ENCODE measurements around the gene HIVEP2. TPM values are rescaled to one million over a fixed set of nuclear protein-coding genes. Genes with fewer than 3 reads are reported as not detected.

HIVEP2 gene
- total RNA-seq, 1 experiment from 2014 or later, result 3.0 TPM

DNA sequence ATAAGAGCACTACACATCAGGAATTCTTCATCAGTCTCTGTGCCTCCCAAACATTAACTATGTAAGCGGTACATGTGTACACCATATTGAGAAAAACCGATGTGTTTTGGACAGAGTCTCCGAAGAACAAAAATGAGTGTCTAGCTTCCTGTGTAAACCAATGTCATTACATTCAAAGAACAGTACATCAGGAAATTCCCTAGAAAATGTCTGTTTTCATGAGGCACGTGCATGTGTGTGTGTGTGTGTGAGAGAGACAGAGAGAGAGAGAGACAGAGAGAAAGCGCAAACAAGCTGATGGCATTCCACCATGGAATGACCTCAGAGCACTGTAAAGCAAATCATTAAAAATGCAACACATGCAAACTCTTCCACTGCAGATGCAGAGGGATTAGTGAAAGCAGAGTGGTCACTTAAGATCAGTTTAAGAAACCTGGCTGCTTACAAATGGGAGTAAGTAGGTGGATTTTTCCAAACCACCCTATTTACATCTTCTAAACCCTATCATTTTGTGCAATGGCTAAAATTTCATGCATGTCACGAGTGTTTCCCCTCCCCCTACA is 133.9 kb downstream of the HIVEP2 start:
- no peak overlapping the region for H2AFZ ChIP-seq (ENCODE audit: low read length)
- no peak overlapping the region for H3K4me3 ChIP-seq (ENCODE audit: low read length)
- H3K4me1 ChIP-seq (ENCODE audit: low read length), result no peaks in the 10 kb centered on the region
- H4K20me1 ChIP-seq (ENCODE audit: insufficient read depth, low read depth, low read length), result no peaks in the 10 kb centered on the region
- no peak overlapping the region for H3K4me2 ChIP-seq (ENCODE audit: low read depth, low read length, poor library complexity, severe bottlenecking)
- H3K79me2 ChIP-seq (ENCODE audit: low read length), result no peaks in the 10 kb centered on the region
- H3K9ac ChIP-seq (ENCODE audit: low read length), result no peak overlapping the region
- no peaks in the 10 kb centered on the region for H3K9me3 ChIP-seq (ENCODE audit: low read length)
- H3K9me2 ChIP-seq (replicated peaks; ENCODE audit: insufficient read depth, low read length), result no peaks in the 10 kb centered on the region; the same call in 1 of the 2 replicates
- no peaks in the 10 kb centered on the region for H3K36me3 ChIP-seq (ENCODE audit: insufficient read depth, low read length)
- no peak for DNase-seq
- H3K27me3 ChIP-seq (ENCODE audit: low read length), result no peaks in the 10 kb centered on the region
- no peak overlapping the region for H3K27ac ChIP-seq (ENCODE audit: low read length)

DNA sequence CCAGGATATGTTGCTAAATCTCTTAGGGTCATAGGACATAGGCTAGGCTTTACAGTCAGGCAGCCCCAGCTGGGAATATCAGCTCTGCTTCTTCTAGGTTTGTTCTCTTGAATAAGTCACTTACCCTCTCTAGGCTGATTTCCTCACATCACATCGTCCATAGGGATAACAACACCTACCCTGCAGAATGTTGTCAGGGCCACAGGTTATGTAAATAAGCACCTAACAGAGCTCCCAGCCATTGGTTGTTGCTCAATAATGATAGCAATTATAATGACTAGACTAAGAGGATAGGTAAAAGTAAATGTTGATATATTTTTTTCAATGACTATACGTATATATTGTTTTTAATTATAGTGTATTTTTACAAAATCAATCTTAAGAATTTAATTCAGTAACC is 135.0 kb downstream of the HIVEP2 start:
- DNase-seq, result no peak
- H3K27me3 ChIP-seq (ENCODE audit: low read length), result no peaks in the 10 kb centered on the region
- H3K4me2 ChIP-seq (ENCODE audit: low read depth, low read length, poor library complexity, severe bottlenecking), result no peak overlapping the region
- no peak overlapping the region for H3K9ac ChIP-seq (ENCODE audit: low read length)
- no peak overlapping the region for H3K27ac ChIP-seq (ENCODE audit: low read length)
- H3K79me2 ChIP-seq (ENCODE audit: low read length), result no peaks in the 10 kb centered on the region
- no peak overlapping the region for H3K4me3 ChIP-seq (ENCODE audit: low read length)
- no peak overlapping the region for H2AFZ ChIP-seq (ENCODE audit: low read length)
- H3K4me1 ChIP-seq (ENCODE audit: low read length), result no peaks in the 10 kb centered on the region
- H3K9me2 ChIP-seq (replicated peaks; ENCODE audit: insufficient read depth, low read length), result no peaks in the 10 kb centered on the region; the same call in 1 of the 2 replicates
- H4K20me1 ChIP-seq (ENCODE audit: insufficient read depth, low read depth, low read length), result no peaks in the 10 kb centered on the region
- H3K36me3 ChIP-seq (ENCODE audit: insufficient read depth, low read length), result no peaks in the 10 kb centered on the region
- no peaks in the 10 kb centered on the region for H3K9me3 ChIP-seq (ENCODE audit: low read length)

DNA sequence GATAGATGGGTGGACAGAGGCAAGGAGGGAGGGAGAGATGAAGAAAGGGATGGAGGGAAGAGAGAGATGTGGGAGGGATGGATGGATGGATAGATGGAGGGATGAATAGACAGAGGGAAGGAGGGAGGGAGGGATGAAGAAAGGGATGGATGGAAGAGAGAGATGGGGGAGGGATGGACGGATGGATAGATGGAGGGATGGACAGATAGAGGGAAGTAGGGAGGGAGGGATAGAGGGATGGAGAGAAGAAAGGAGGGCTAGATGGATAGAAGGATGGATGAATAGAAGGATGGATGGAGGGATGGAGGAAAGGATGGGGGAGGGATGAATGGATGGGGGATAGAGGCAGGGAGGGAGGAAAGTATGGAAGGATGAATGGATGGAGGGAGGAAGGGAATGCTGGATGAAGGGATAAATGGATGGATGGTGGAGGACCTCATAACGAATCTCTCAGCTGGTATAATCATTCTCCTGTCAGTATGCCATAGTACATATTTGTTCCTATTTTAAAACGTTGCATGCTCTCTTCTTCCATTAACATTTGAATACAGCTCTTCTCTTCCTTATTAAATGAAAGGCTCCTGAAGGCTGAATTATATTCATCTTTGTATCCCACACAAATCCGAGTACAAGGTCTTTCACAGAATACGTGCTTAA is 136.4 kb downstream of the HIVEP2 start:
- Histone ChIP-seq H3K4me3 (ENCODE audit: low read length) (no peak overlapping the region), H3K27ac (ENCODE audit: low read length) (no peak overlapping the region), H3K27me3 (ENCODE audit: low read length) (no peaks in the 10 kb centered on the region), H3K4me2 (ENCODE audit: low read depth, low read length, poor library complexity, severe bottlenecking) (no peak overlapping the region), H3K9me2 (replicated peaks; ENCODE audit: insufficient read depth, low read length) (no peaks in the 10 kb centered on the region; the same call in 1 of the 2 replicates), H3K79me2 (ENCODE audit: low read length) (no peaks in the 10 kb centered on the region), H4K20me1 (ENCODE audit: insufficient read depth, low read depth, low read length) (no peaks in the 10 kb centered on the region), H3K36me3 (ENCODE audit: insufficient read depth, low read length) (no peaks in the 10 kb centered on the region), H3K9ac (ENCODE audit: low read length) (no peak overlapping the region), H2AFZ (ENCODE audit: low read length) (no peak overlapping the region), H3K9me3 (ENCODE audit: low read length) (no peaks in the 10 kb centered on the region), H3K4me1 (ENCODE audit: low read length) (no peaks in the 10 kb centered on the region)
- DNase-seq, result no peak

DNA sequence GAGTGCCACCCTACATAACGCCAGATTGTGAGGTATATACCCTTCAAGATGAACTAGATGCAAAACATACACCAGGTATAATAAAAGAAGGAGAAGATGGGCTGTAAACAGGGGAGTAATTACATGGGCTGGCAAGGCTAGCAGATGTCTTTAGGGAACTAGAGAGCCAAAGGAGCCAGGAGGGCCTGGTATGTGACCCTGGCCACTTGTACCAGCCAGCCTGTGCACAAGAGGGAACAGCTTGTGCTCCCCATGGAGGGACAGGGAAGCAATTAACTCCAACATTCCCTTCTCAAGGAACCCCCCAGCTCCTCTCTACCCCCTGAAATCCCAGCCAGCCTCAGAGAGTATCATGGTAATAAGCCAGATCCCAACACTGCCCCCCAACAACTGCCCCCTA is 139.9 kb downstream of the HIVEP2 start:
- Histone ChIP-seq H3K4me3 (ENCODE audit: low read length) (no peak overlapping the region), H3K27me3 (ENCODE audit: low read length) (no peaks in the 10 kb centered on the region), H3K9me2 (replicated peaks; ENCODE audit: insufficient read depth, low read length) (no peaks in the 10 kb centered on the region; the same call in 1 of the 2 replicates), H3K27ac (ENCODE audit: low read length) (no peak overlapping the region), H3K9me3 (ENCODE audit: low read length) (no peaks in the 10 kb centered on the region), H3K4me2 (ENCODE audit: low read depth, low read length, poor library complexity, severe bottlenecking) (no peak overlapping the region), H3K9ac (ENCODE audit: low read length) (no peak overlapping the region), H3K36me3 (ENCODE audit: insufficient read depth, low read length) (no peaks in the 10 kb centered on the region), H2AFZ (ENCODE audit: low read length) (no peak overlapping the region), H4K20me1 (ENCODE audit: insufficient read depth, low read depth, low read length) (no peaks in the 10 kb centered on the region), H3K79me2 (ENCODE audit: low read length) (no peaks in the 10 kb centered on the region), H3K4me1 (ENCODE audit: low read length) (no peaks in the 10 kb centered on the region)
- no peak for DNase-seq

DNA sequence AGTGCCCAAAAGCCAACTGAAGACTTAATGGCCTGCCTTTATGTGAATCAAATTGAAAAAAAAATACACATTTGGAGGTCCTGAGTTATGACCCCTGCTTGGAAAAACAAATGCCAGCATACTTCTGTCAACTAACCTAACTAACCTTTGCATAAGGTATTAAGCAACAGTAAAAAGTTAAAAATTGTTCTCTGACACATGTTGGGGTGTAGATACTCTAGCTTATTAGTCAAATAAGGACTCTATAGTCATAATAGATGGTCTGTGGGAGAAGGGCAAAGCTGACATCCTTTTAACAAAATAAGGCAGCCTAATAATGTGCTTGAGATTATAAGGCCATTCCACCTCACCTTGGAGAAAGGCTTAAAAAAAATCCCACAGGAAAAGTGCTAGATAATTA is 140.5 kb downstream of the HIVEP2 start:
- no peak overlapping the region for H3K27ac ChIP-seq (ENCODE audit: low read length)

DNA sequence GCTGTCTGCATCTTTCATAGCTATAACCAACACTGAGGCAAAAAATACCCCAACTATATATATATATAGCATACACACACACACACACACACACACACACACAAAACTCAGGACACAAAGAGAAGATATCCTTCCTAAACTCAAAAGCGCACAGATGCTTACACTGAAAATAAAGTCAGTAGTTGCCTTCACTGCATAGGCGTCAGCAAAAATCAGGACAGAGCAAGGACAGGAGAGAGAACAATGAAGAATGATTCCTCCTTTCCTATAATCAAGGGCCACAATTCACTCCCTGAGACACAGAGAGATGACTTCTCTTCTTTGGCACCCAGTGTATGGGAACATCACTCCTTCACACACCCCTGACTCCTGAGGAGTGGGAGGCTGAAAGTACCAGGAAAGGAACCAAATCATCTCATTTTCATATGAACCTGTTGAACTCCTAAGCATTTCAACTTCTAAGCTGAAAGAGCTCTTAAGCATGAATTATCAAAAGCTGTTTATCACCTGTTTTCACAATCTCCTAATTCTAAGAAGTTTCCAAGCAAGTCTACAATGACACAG is 141.4 kb downstream of the HIVEP2 start:
- no peaks in the 10 kb centered on the region for H3K4me1 ChIP-seq (ENCODE audit: low read length)
- H4K20me1 ChIP-seq (ENCODE audit: insufficient read depth, low read depth, low read length), result no peaks in the 10 kb centered on the region
- no peak overlapping the region for H3K4me2 ChIP-seq (ENCODE audit: low read depth, low read length, poor library complexity, severe bottlenecking)
- no peak overlapping the region for H3K27ac ChIP-seq (ENCODE audit: low read length)
- no peaks in the 10 kb centered on the region for H3K27me3 ChIP-seq (ENCODE audit: low read length)
- H3K9me2 ChIP-seq (replicated peaks; ENCODE audit: insufficient read depth, low read length), result no peaks in the 10 kb centered on the region; the same call in 1 of the 2 replicates
- H3K9ac ChIP-seq (ENCODE audit: low read length), result no peak overlapping the region
- H3K9me3 ChIP-seq (ENCODE audit: low read length), result no peaks in the 10 kb centered on the region
- no peaks in the 10 kb centered on the region for H3K36me3 ChIP-seq (ENCODE audit: insufficient read depth, low read length)
- H2AFZ ChIP-seq (ENCODE audit: low read length), result no peak overlapping the region
- no peak overlapping the region for H3K4me3 ChIP-seq (ENCODE audit: low read length)
- DNase-seq, result no peak
- no peaks in the 10 kb centered on the region for H3K79me2 ChIP-seq (ENCODE audit: low read length)

More for the DNA sequence above, 140.5 kb downstream of the HIVEP2 start:
- Histone ChIP-seq H3K9me2 (replicated peaks; ENCODE audit: insufficient read depth, low read length) (no peaks in the 10 kb centered on the region; the same call in 1 of the 2 replicates), H3K9me3 (ENCODE audit: low read length) (no peaks in the 10 kb centered on the region), H3K27me3 (ENCODE audit: low read length) (no peaks in the 10 kb centered on the region), H2AFZ (ENCODE audit: low read length) (no peak overlapping the region), H3K4me3 (ENCODE audit: low read length) (no peak overlapping the region), H3K4me1 (ENCODE audit: low read length) (no peaks in the 10 kb centered on the region), H3K9ac (ENCODE audit: low read length) (no peak overlapping the region), H3K36me3 (ENCODE audit: insufficient read depth, low read length) (no peaks in the 10 kb centered on the region), H3K4me2 (ENCODE audit: low read depth, low read length, poor library complexity, severe bottlenecking) (no peak overlapping the region), H3K79me2 (ENCODE audit: low read length) (no peaks in the 10 kb centered on the region), H4K20me1 (ENCODE audit: insufficient read depth, low read depth, low read length) (no peaks in the 10 kb centered on the region)
- no peak for DNase-seq

DNA sequence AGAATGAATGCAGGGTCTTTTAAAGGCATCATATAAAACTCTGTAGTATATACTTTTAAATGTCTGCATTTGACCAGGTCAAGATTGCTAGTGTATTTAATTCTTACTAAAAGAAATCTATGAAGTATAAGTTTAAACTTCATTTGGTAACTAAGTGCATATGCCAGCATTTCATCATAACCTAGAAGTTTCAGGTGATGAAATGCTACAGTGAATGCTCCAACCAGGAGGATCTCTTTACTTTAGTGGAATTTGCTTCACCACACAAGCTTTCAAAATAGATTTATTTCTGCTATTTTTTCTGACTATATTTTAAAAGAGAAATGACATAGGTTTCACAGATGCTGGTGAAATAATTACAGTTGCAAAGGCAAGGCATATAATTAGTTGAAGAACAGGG is 141.9 kb downstream of the HIVEP2 start:
- no peak overlapping the region for H3K27ac ChIP-seq (ENCODE audit: low read length)
- H2AFZ ChIP-seq (ENCODE audit: low read length), result no peak overlapping the region
- H3K9me2 ChIP-seq (replicated peaks; ENCODE audit: insufficient read depth, low read length), result no peaks in the 10 kb centered on the region; the same call in 1 of the 2 replicates
- H3K9ac ChIP-seq (ENCODE audit: low read length), result no peak overlapping the region
- no peaks in the 10 kb centered on the region for H3K79me2 ChIP-seq (ENCODE audit: low read length)
- no peaks in the 10 kb centered on the region for H4K20me1 ChIP-seq (ENCODE audit: insufficient read depth, low read depth, low read length)
- H3K4me1 ChIP-seq (ENCODE audit: low read length), result no peaks in the 10 kb centered on the region
- no peak overlapping the region for H3K4me2 ChIP-seq (ENCODE audit: low read depth, low read length, poor library complexity, severe bottlenecking)
- H3K9me3 ChIP-seq (ENCODE audit: low read length), result no peaks in the 10 kb centered on the region
- no peak overlapping the region for H3K4me3 ChIP-seq (ENCODE audit: low read length)
- H3K27me3 ChIP-seq (ENCODE audit: low read length), result no peaks in the 10 kb centered on the region
- no peaks in the 10 kb centered on the region for H3K36me3 ChIP-seq (ENCODE audit: insufficient read depth, low read length)
- DNase-seq, result no peak

DNA sequence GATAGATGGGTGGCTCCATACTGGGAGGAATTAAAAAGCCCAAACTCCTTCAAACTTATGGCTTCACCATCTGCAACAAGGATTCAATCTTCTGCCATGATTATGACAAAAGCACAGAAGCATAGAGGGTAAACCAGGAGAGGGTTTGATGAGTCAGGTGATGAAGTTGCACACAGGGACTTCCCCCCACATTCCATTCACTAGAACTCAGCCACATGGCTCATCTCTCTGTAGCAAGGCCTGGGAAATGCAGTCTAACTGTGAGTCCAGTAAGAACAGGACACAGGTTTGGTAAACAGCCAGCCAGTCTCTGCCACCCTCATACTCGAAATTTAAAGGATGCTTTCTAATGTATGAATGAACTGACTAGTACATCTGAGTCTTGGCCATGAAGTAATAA is 142.9 kb downstream of the HIVEP2 start:
- H3K27me3 ChIP-seq (ENCODE audit: low read length), result no peaks in the 10 kb centered on the region
- no peaks in the 10 kb centered on the region for H3K9me2 ChIP-seq (replicated peaks; ENCODE audit: insufficient read depth, low read length)
- no peak overlapping the region for H3K4me3 ChIP-seq (ENCODE audit: low read length)
- no peaks in the 10 kb centered on the region for H3K36me3 ChIP-seq (ENCODE audit: insufficient read depth, low read length)
- H3K4me2 ChIP-seq (ENCODE audit: low read depth, low read length, poor library complexity, severe bottlenecking), result no peak overlapping the region
- no peaks in the 10 kb centered on the region for H4K20me1 ChIP-seq (ENCODE audit: insufficient read depth, low read depth, low read length)
- H3K4me1 ChIP-seq (ENCODE audit: low read length), result no peaks in the 10 kb centered on the region
- no peak overlapping the region for H2AFZ ChIP-seq (ENCODE audit: low read length)
- no peak overlapping the region for H3K27ac ChIP-seq (ENCODE audit: low read length)
- H3K79me2 ChIP-seq (ENCODE audit: low read length), result no peaks in the 10 kb centered on the region
- no peak for DNase-seq
- H3K9me3 ChIP-seq (ENCODE audit: low read length), result no peaks in the 10 kb centered on the region
- H3K9ac ChIP-seq (ENCODE audit: low read length), result no peak overlapping the region
